Calu3 (cell line): Measurements from ENCODE around the gene TK2. TPM values are rescaled to one million over a fixed set of nuclear protein-coding genes. Genes with fewer than 3 reads are reported as not detected.
A peak's percentile ranks its signal among the peaks of the same experiment; 100 is the strongest.

ENCODE experiments used
- BruUV-seq: library from RNA; stranded (reverse); fragments of 400-500 nt; replicated peaks from 2 replicates; lab custom pipeline; 2021; lab: Mats Ljungman, UMichigan
- CTCF ChIA-PET: fragments of 300-600 bp; sonication (Branson Sonifier 250); formaldehyde crosslinking; loops from one replicate; lab custom pipeline; 2022; ENCODE audit warnings: antibody characterized with exemption; lab: Charles Lee
- DNase-seq: peaks from one replicate; pipeline ENCODE4 v3.0.0; 2022
- H3K27ac Mint-ChIP-seq: one replicate; pipeline ENCODE4 v1.8.0; 2022; ENCODE audit warnings: mixed read lengths; ENCODE audit not compliant: unreplicated experiment
- H3K27me3 Mint-ChIP-seq: one replicate; pipeline ENCODE4 v1.8.0; 2022; ENCODE audit warnings: mixed read lengths; ENCODE audit not compliant: unreplicated experiment
- H3K36me3 Mint-ChIP-seq: one replicate; pipeline ENCODE4 v1.8.0; 2022; ENCODE audit warnings: mild to moderate bottlenecking, moderate library complexity, mixed read lengths; ENCODE audit not compliant: insufficient read depth, unreplicated experiment
- H3K4me1 Mint-ChIP-seq: one replicate; pipeline ENCODE4 v1.8.0; 2022; ENCODE audit warnings: mild to moderate bottlenecking, low read depth, mixed read lengths; ENCODE audit not compliant: unreplicated experiment
- H3K4me3 Mint-ChIP-seq: one replicate; pipeline ENCODE4 v1.8.0; 2022; ENCODE audit warnings: mild to moderate bottlenecking, low read depth, moderate library complexity, mixed read lengths; ENCODE audit not compliant: unreplicated experiment
- H3K9me3 Mint-ChIP-seq: one replicate; pipeline ENCODE4 v1.8.0; 2022; ENCODE audit warnings: low read depth, mixed read lengths; ENCODE audit not compliant: unreplicated experiment
- CTCF ChIP-seq: fragments of 200-600 bp; IDR thresholded peaks from one replicate; pipeline ENCODE4 v1.8.0; 2022; ENCODE audit warnings: antibody characterized with exemption; ENCODE audit not compliant: unreplicated experiment
- intact Hi-C: fragments of 100-400 bp; cut with micrococcal nuclease; formaldehyde crosslinking; loops from one replicate; pipeline ENCODE4 v1.10.0; 2022; ENCODE audit not compliant: unreplicated experiment
- total RNA-seq: library from RNA; stranded (reverse); gene quantifications from 2 replicates; pipeline ENCODE4 v1.2.3, GENCODE V29; 2022

Gene TK2
- total RNA-seq, 1 experiment from 2014 or later, result 53.2 TPM

- Mint-ChIP-seq H3K36me3 (peaks cover 22% of the 10 kb centered on the region), H3K4me1 (peaks cover 21% of the 10 kb centered on the region), H3K9me3 (no peaks in the 10 kb centered on the region), H3K27ac (no peak overlapping the region), H3K27me3 (no peaks in the 10 kb centered on the region), H3K4me3 (no peak overlapping the region)
- no TSS peak for BruUV-seq
- CTCF ChIA-PET, result interaction anchor here (1.6 kb wide), 1 partner anchor 70 kb away, joined by 6 read pairs; no protein-coding TSS in a partner anchor
- intact Hi-C loops, result no loop called here
- peak; percentile 61 for DNase-seq
- no peak for TF ChIP-seq CTCF
Observed at GRCh38 chr16:66476328-66477027, 73.4 kb downstream of the TK2 start.

- BruUV-seq, result no TSS peak
- CTCF ChIA-PET, result interaction anchor here (0.5 to 1.1 kb wide), 4 partner anchors 8 to 40 kb away, joined by 3 to 4 read pairs (median 3); no protein-coding TSS in a partner anchor
- no peaks in the 10 kb centered on the region for H3K9me3 Mint-ChIP-seq
- TF ChIP-seq CTCF, result no peak
- intact Hi-C loops, result no loop called here
- H3K4me1 Mint-ChIP-seq, result peaks cover 21% of the 10 kb centered on the region
- peaks cover 16% of the 10 kb centered on the region for H3K36me3 Mint-ChIP-seq
- DNase-seq, result no peak
- no peak overlapping the region for H3K27ac Mint-ChIP-seq
- H3K4me3 Mint-ChIP-seq, result no peak overlapping the region
- H3K27me3 Mint-ChIP-seq, result peaks cover 6% of the 10 kb centered on the region
Observed at GRCh38 chr16:66475232-66475631, 74.7 kb downstream of the TK2 start.

- Mint-ChIP-seq H3K9me3 (no peaks in the 10 kb centered on the region), H3K27ac (no peak overlapping the region), H3K27me3 (peaks cover 10% of the 10 kb centered on the region), H3K4me1 (peaks cover 21% of the 10 kb centered on the region), H3K4me3 (no peak overlapping the region), H3K36me3 (peaks cover 16% of the 10 kb centered on the region)
- CTCF ChIA-PET, result interaction anchor here (0.5 to 1.1 kb wide), 3 partner anchors 9 to 19 kb away, joined by 3 to 4 read pairs (median 3); no protein-coding TSS in a partner anchor
- intact Hi-C loops, result no loop called here
- no peak for DNase-seq
- BruUV-seq, result no TSS peak
- TF ChIP-seq CTCF, result no peak
Observed at GRCh38 chr16:66474750-66475199, 75.1 kb downstream of the TK2 start.

- peaks cover 15% of the 10 kb centered on the region for H3K36me3 Mint-ChIP-seq
- peaks cover 21% of the 10 kb centered on the region for H3K4me1 Mint-ChIP-seq
- peaks cover 19% of the 10 kb centered on the region for H3K27me3 Mint-ChIP-seq
- H3K27ac Mint-ChIP-seq, result no peak overlapping the region
- H3K4me3 Mint-ChIP-seq, result no peak overlapping the region
- BruUV-seq, result no TSS peak
- no peak for TF ChIP-seq CTCF
- intact Hi-C loops, result no loop called here
- no peak for DNase-seq
- H3K9me3 Mint-ChIP-seq, result no peaks in the 10 kb centered on the region
- CTCF ChIA-PET, result no interaction called here
Observed at GRCh38 chr16:66473654-66474519, 76.0 kb downstream of the TK2 start.
